Mesendoderm (in vitro differentiated cells): ENCODE measurements around the gene N4BP2L2.
"Not testable (repeated sequence)": the region's sequence is repeated elsewhere in the genome, so short reads cannot be mapped to it uniquely, and the experiment has no call there.

Experiments
- DNase-seq: peaks from one replicate; pipeline ENCODE4 v3.0.0; 2013
- H2AK5ac ChIP-seq: 2 replicates; pipeline ENCODE4 v1.6.1; 2013; ENCODE audit warnings: low read length, inconsistent platforms
- H2BK120ac ChIP-seq: 2 replicates; pipeline ENCODE4 v1.6.1; 2013; ENCODE audit warnings: low read depth, mild to moderate bottlenecking, low read length, moderate library complexity, mixed read lengths
- H2BK15ac ChIP-seq: replicated peaks from 2 replicates; pipeline ENCODE4 v1.6.1; 2013; ENCODE audit warnings: low read depth, mild to moderate bottlenecking, moderate library complexity
- H2BK5ac ChIP-seq: 2 replicates; pipeline ENCODE4 v1.6.1; 2013; ENCODE audit warnings: low read length, inconsistent platforms
- H3K18ac ChIP-seq: 2 replicates; pipeline ENCODE4 v1.6.1; 2013; ENCODE audit warnings: mild to moderate bottlenecking, low read length, mixed read lengths
- H3K23ac ChIP-seq: one replicate; pipeline ENCODE4 v1.6.1; 2013; ENCODE audit warnings: low read length
- H3K27ac ChIP-seq: 2 replicates; pipeline ENCODE4 v1.5.1; 2013; ENCODE audit warnings: low read depth, mild to moderate bottlenecking, inconsistent platforms, low read length, moderate library complexity
- H3K27me3 ChIP-seq: 2 replicates; pipeline ENCODE4 v1.6.1; 2013; ENCODE audit warnings: low read length, control low read depth, mild to moderate bottlenecking, inconsistent platforms; ENCODE audit not compliant: insufficient read depth, poor library complexity
- H3K36me3 ChIP-seq: 2 replicates; pipeline ENCODE4 v1.6.1; 2013; ENCODE audit warnings: low read length, inconsistent platforms; ENCODE audit not compliant: control insufficient read depth, insufficient read depth
- H3K4ac ChIP-seq: one replicate; pipeline ENCODE4 v1.6.1; 2013; ENCODE audit warnings: low read depth, mild to moderate bottlenecking, low read length, moderate library complexity
- H3K4me1 ChIP-seq: 2 replicates; pipeline ENCODE4 v1.6.1; 2013; ENCODE audit warnings: low read depth, low read length, inconsistent platforms; ENCODE audit not compliant: control insufficient read depth
- H3K4me2 ChIP-seq: 2 replicates; pipeline ENCODE4 v1.6.1; 2013; ENCODE audit warnings: low read length
- H3K4me3 ChIP-seq: 2 replicates; pipeline ENCODE4 v1.5.1; 2013; ENCODE audit warnings: mild to moderate bottlenecking, low read length
- H3K56ac ChIP-seq: one replicate; pipeline ENCODE4 v1.6.1; 2013; ENCODE audit warnings: low read length
- H3K79me1 ChIP-seq: 2 replicates; pipeline ENCODE4 v1.6.1; 2013; ENCODE audit warnings: low read length, inconsistent platforms
- H3K79me2 ChIP-seq: 2 replicates; pipeline ENCODE4 v1.6.1; 2013; ENCODE audit warnings: mild to moderate bottlenecking, low read length; ENCODE audit not compliant: control insufficient read depth, insufficient read depth
- H3K9ac ChIP-seq: 2 replicates; pipeline ENCODE4 v1.6.1; 2013; ENCODE audit warnings: low read length, inconsistent platforms
- H4K5ac ChIP-seq: one replicate; pipeline ENCODE4 v1.6.1; 2013; ENCODE audit warnings: low read length
- H4K8ac ChIP-seq: one replicate; pipeline ENCODE4 v1.6.1; 2013; ENCODE audit warnings: low read depth, mild to moderate bottlenecking, control low read depth, low read length, moderate library complexity
- whole genome bisulfite sequencing: extraction: QIAGEN DNeasy Blood & Tissue Kit; methylation state at CpG from one replicate; pipeline ENCODE4 v1.1.7; 2013; ENCODE audit warnings: low lambda C conversion rate, missing lambda C conversion rate; ENCODE audit not compliant: insufficient coverage; ENCODE audit errors: extremely low coverage; 5-methylcytosine and 5-hydroxymethylcytosine counted together

N4BP2L2 gene

GRCh38 chr13:32582991-32583390, 44.4 kb upstream of the N4BP2L2 start:
- Histone ChIP-seq H2BK120ac (no peak overlapping the region), H3K79me1 (no peaks in the 10 kb centered on the region), H3K9ac (no peak overlapping the region), H3K4me2 (no peak overlapping the region), H3K4ac (no peak overlapping the region), H3K4me1 (no peaks in the 10 kb centered on the region), H2BK5ac (no peak overlapping the region), H3K79me2 (peaks cover 8% of the 10 kb centered on the region), H3K56ac (no peak overlapping the region), H3K23ac (no peak overlapping the region), H3K18ac (no peak overlapping the region), H3K27me3 (no peaks in the 10 kb centered on the region), H3K4me3 (no peak overlapping the region), H4K8ac (no peak overlapping the region), H3K36me3 (no peaks in the 10 kb centered on the region), H2BK15ac (no peak overlapping the region), H3K27ac (no peak overlapping the region), H2AK5ac (no peak overlapping the region), H4K5ac (no peak overlapping the region)
- DNase-seq: no peak
- no CpG with 5 or more reads among the region's 2 CpGs for WGBS

- Histone ChIP-seq H3K79me2 (peaks cover 2% of the 10 kb centered on the region), H2AK5ac (no peak overlapping the region), H3K9ac (no peak overlapping the region), H3K27ac (no peak overlapping the region), H3K4me1 (no peaks in the 10 kb centered on the region), H3K18ac (no peak overlapping the region), H2BK5ac (no peak overlapping the region), H3K23ac (no peak overlapping the region), H3K36me3 (no peaks in the 10 kb centered on the region), H3K4ac (no peak overlapping the region), H3K4me3 (no peak overlapping the region), H3K79me1 (no peaks in the 10 kb centered on the region), H4K8ac (no peak overlapping the region), H3K27me3 (no peaks in the 10 kb centered on the region), H2BK15ac (no peak overlapping the region), H2BK120ac (no peak overlapping the region), H4K5ac (no peak overlapping the region), H3K56ac (no peak overlapping the region), H3K4me2 (no peak overlapping the region)
- WGBS: no CpG with 5 or more reads among the region's 2 CpGs
- DNase-seq: no peak
Observed at GRCh38 chr13:32582281-32582680, 43.7 kb upstream of the N4BP2L2 start.

GRCh38 chr13:32581177-32581786, 42.7 kb upstream of the N4BP2L2 start:
- DNase-seq: no peak
- Histone ChIP-seq H2BK120ac (no peak overlapping the region), H3K56ac (no peak overlapping the region), H3K18ac (no peak overlapping the region), H3K4ac (no peak overlapping the region), H2BK5ac (no peak overlapping the region), H3K79me1 (no peaks in the 10 kb centered on the region), H3K4me1 (no peaks in the 10 kb centered on the region), H3K9ac (no peak overlapping the region), H3K23ac (no peak overlapping the region), H4K8ac (no peak overlapping the region), H3K79me2 (no peaks in the 10 kb centered on the region), H2BK15ac (no peak overlapping the region), H3K4me3 (no peak overlapping the region), H3K4me2 (no peak overlapping the region), H3K27ac (no peak overlapping the region), H2AK5ac (no peak overlapping the region), H4K5ac (no peak overlapping the region), H3K27me3 (no peaks in the 10 kb centered on the region), H3K36me3 (no peaks in the 10 kb centered on the region)
- WGBS: no CpG with 5 or more reads among the region's 3 CpGs

GRCh38 chr13:32577032-32577431, 38.4 kb upstream of the N4BP2L2 start:
- Histone ChIP-seq H3K4me2 (no peak overlapping the region), H2BK120ac (no peak overlapping the region), H3K4me1 (no peaks in the 10 kb centered on the region), H3K4me3 (no peak overlapping the region), H3K4ac (no peak overlapping the region), H4K8ac (no peak overlapping the region), H3K27me3 (no peaks in the 10 kb centered on the region), H2BK5ac (no peak overlapping the region), H3K9ac (no peak overlapping the region), H2BK15ac (no peak overlapping the region), H3K23ac (no peak overlapping the region), H3K36me3 (no peaks in the 10 kb centered on the region), H3K27ac (no peak overlapping the region), H3K79me1 (no peaks in the 10 kb centered on the region), H3K79me2 (no peaks in the 10 kb centered on the region), H3K18ac (no peak overlapping the region), H4K5ac (no peak overlapping the region), H3K56ac (no peak overlapping the region), H2AK5ac (no peak overlapping the region)
- no CpG with 5 or more reads among the region's 3 CpGs for WGBS
- DNase-seq: no peak

GRCh38 chr13:32575687-32576086, 37.1 kb upstream of the N4BP2L2 start:
- not testable (repeated sequence) for H3K4me3 ChIP-seq, H4K5ac ChIP-seq, DNase-seq, H3K9ac ChIP-seq, H2BK120ac ChIP-seq, H3K56ac ChIP-seq, H2AK5ac ChIP-seq, H3K79me2 ChIP-seq, H2BK5ac ChIP-seq, H3K36me3 ChIP-seq, H3K4me2 ChIP-seq, H3K23ac ChIP-seq, H4K8ac ChIP-seq, H3K27ac ChIP-seq, H3K79me1 ChIP-seq, H2BK15ac ChIP-seq, H3K27me3 ChIP-seq, H3K4ac ChIP-seq, H3K4me1 ChIP-seq, H3K18ac ChIP-seq
- no CpG with 5 or more reads among the region's 4 CpGs for WGBS

- not testable (repeated sequence) for H3K4me3 ChIP-seq, H2BK120ac ChIP-seq, H3K9ac ChIP-seq, H2AK5ac ChIP-seq, H3K18ac ChIP-seq, H4K5ac ChIP-seq, H3K79me2 ChIP-seq, H4K8ac ChIP-seq, H2BK15ac ChIP-seq, DNase-seq, H3K56ac ChIP-seq, H2BK5ac ChIP-seq, H3K27me3 ChIP-seq, H3K23ac ChIP-seq, H3K27ac ChIP-seq, H3K4ac ChIP-seq, H3K79me1 ChIP-seq, H3K4me2 ChIP-seq, H3K4me1 ChIP-seq, H3K36me3 ChIP-seq
- no CpG with 5 or more reads among the region's 1 CpG for WGBS
Observed at GRCh38 chr13:32560842-32561241, 22.2 kb upstream of the N4BP2L2 start.
